ENCODE measurements around the gene JUND.

- TF ChIP-seq RCOR1 (IDR thresholded peaks at IDR 0.05; ENCODE audit: insufficient replicate concordance, low read length) (no peak), BHLHE40 (IDR thresholded peaks at IDR 0.05; ENCODE audit: low read depth, low read length) (peak; percentile 91), CTCF (conservative IDR thresholded peaks at IDR 0.05; ENCODE audit: low read depth, low read length) (no peak)
Measured at GRCh38 chr19:18304458-18305310, 23.3 kb upstream of the JUND start.
